ENCODE measurements around the gene ZNF668. TPM values are rescaled to one million over a fixed set of nuclear protein-coding genes. Genes with fewer than 3 reads are reported as not detected.

ZNF668 gene
- polyA plus RNA-seq, 1 donor from 2014 or later = 10.6 TPM

GRCh38 chr16:31088459-31089183 is 14.6 kb upstream of the ZNF668 start, which contains the start of gene PRSS53:
Gene PRSS53, minus strand, starts transcription at chr16:31088943. Its CDS starts 134 bp downstream, at chr16:31088809.
- Mint-ChIP-seq H3K27me3 (no peaks in the 10 kb centered on the region), H3K4me1 (peaks cover 0 to 4% (median 3%) of the 10 kb centered on the region in 3 donors), H3K27ac (no peak within 1 kb of the TSS), H3K36me3 (no peaks in the 10 kb centered on the region), H3K4me3 (no peak within 1 kb of the TSS), H3K9me3 (no peaks in the 10 kb centered on the region)

GRCh38 chr16:31087971-31088370 is 13.9 kb upstream of the ZNF668 start:
- Mint-ChIP-seq H3K36me3 (no peaks in the 10 kb centered on the region), H3K4me1 (peaks cover 0 to 1% (median 0%) of the 10 kb centered on the region in 3 donors), H3K9me3 (no peaks in the 10 kb centered on the region), H3K27me3 (no peaks in the 10 kb centered on the region), H3K4me3 (no peak overlapping the region), H3K27ac (no peak overlapping the region)

GRCh38 chr16:31087481-31087880 is 13.4 kb upstream of the ZNF668 start:
- Mint-ChIP-seq H3K27me3 (no peaks in the 10 kb centered on the region), H3K27ac (no peak overlapping the region), H3K4me1 (peaks cover 0 to 1% (median 0%) of the 10 kb centered on the region in 3 donors), H3K4me3 (no peak overlapping the region), H3K36me3 (no peaks in the 10 kb centered on the region), H3K9me3 (no peaks in the 10 kb centered on the region)

GRCh38 chr16:31086629-31086906 is 12.5 kb upstream of the ZNF668 start:
- Mint-ChIP-seq H3K4me1 (peaks cover 0 to 3% (median 3%) of the 10 kb centered on the region in 3 donors), H3K27ac (no peak overlapping the region), H3K36me3 (no peaks in the 10 kb centered on the region), H3K27me3 (no peaks in the 10 kb centered on the region), H3K9me3 (no peaks in the 10 kb centered on the region), H3K4me3 (no peak overlapping the region)

GRCh38 chr16:31085873-31086628 is 12.0 kb upstream of the ZNF668 start:
- H3K4me1 Mint-ChIP-seq = peaks cover 0 to 3% (median 3%) of the 10 kb centered on the region in 3 donors
- H3K27ac Mint-ChIP-seq = no peak overlapping the region
- no peaks in the 10 kb centered on the region for H3K9me3 Mint-ChIP-seq
- no peaks in the 10 kb centered on the region for H3K36me3 Mint-ChIP-seq
- H3K27me3 Mint-ChIP-seq = no peaks in the 10 kb centered on the region
- no peak overlapping the region for H3K4me3 Mint-ChIP-seq

DNA sequence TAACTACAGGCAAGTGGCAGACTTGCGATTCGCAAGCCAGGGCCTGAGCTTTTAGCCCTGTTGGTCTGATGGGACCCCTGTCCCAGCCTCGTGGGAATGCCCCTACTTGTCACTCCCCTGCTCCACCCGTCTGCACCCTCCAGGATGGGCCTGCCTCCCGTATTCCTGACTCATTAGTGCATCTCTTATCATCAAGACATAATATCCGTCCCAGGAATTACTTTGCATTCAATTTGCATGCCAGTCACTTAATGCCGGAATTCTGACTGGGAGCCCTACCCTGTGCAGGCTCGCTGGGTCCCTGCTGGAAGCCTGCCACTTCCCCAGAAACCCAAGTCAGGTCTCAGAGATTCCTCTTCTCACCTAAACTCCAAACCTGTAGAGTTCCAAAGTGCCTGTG is 11.4 kb upstream of the ZNF668 start:
- Mint-ChIP-seq H3K27me3 (no peaks in the 10 kb centered on the region), H3K4me1 (peaks cover 0 to 5% (median 3%) of the 10 kb centered on the region in 3 donors), H3K36me3 (peaks cover 3% of the 10 kb centered on the region), H3K27ac (no peak overlapping the region), H3K4me3 (no peak overlapping the region), H3K9me3 (no peaks in the 10 kb centered on the region)

DNA sequence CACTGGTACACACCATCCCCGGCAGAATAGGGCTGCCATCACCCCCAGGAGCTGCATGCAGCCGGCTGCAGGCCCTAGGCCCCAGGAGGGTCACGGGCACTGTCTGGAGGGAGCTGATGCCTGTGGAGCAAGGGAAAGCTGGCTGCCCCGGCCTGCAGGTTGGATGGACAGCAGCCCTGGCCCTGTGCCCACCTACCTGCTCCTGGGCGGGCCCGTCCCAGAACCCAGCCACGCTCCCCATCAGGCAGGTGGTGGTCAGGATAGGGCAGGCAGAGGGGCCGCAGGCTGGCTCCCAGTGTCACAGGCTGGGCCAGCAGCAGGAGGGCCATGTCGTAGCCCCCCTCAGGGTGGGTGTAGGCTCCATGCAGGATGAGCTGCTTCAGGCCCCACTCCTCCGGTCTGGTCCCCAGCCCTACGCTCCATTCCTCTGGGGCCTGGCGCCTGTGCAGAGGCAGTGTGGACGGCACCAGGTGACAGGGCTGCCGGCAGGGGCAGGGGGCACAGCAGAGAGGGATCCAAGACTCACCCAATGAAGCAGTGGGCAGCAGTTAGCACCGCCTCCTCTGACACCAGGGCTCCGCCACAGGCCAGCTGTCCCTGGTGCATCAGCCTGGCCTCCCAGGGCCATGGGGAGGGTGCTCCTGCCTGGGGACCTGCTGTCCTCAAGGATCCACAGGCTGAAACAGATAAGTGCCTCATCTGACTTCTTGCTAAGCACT is 10.7 kb upstream of the ZNF668 start:
- Mint-ChIP-seq H3K27me3 (no peaks in the 10 kb centered on the region), H3K4me1 (peaks cover 0 to 5% (median 3%) of the 10 kb centered on the region in 3 donors), H3K4me3 (no peak overlapping the region), H3K36me3 (peaks cover 3% of the 10 kb centered on the region), H3K27ac (no peak overlapping the region), H3K9me3 (no peaks in the 10 kb centered on the region)

DNA sequence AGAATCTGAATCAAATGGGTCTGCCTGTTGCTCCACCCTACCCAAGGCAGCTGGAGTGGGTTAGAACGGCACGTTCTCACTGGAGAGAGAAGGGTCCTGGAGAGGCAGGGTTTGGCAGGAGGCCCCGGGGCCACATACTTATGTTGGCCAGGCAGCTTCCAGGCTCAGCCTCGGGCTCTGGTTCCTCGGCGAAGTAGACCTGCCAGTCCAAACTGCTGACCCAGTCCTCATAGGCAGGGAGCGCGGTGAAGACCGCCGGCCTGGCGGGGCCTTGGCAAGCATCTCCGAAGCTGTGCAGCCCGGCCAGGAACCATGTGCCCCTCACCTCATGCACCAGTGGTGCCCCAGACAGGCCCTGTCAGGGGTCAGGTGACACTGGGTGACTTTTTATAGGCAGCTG is 9.9 kb upstream of the ZNF668 start:
- H3K27ac Mint-ChIP-seq = no peak overlapping the region
- no peak overlapping the region for H3K4me3 Mint-ChIP-seq
- no peaks in the 10 kb centered on the region for H3K27me3 Mint-ChIP-seq
- H3K36me3 Mint-ChIP-seq = peaks cover 3% of the 10 kb centered on the region
- H3K4me1 Mint-ChIP-seq = peaks cover 0 to 5% (median 5%) of the 10 kb centered on the region in 3 donors
- no peaks in the 10 kb centered on the region for H3K9me3 Mint-ChIP-seq

GRCh38 chr16:31083556-31083955 is 9.5 kb upstream of the ZNF668 start:
- Mint-ChIP-seq H3K9me3 (no peaks in the 10 kb centered on the region), H3K27me3 (no peaks in the 10 kb centered on the region), H3K27ac (no peak overlapping the region), H3K4me1 (peaks cover 0 to 5% (median 5%) of the 10 kb centered on the region in 3 donors), H3K4me3 (no peak overlapping the region), H3K36me3 (peaks cover 3% of the 10 kb centered on the region)

GRCh38 chr16:31083081-31083480 is 9.0 kb upstream of the ZNF668 start:
- H3K4me1 Mint-ChIP-seq = peaks cover 0 to 5% (median 5%) of the 10 kb centered on the region in 3 donors
- H3K27ac Mint-ChIP-seq = no peak overlapping the region
- H3K4me3 Mint-ChIP-seq = no peak overlapping the region
- peaks cover 4% of the 10 kb centered on the region for H3K36me3 Mint-ChIP-seq
- H3K27me3 Mint-ChIP-seq = no peaks in the 10 kb centered on the region
- no peaks in the 10 kb centered on the region for H3K9me3 Mint-ChIP-seq

- Mint-ChIP-seq H3K27me3 (no peaks in the 10 kb centered on the region), H3K9me3 (no peaks in the 10 kb centered on the region), H3K36me3 (peaks cover 4% of the 10 kb centered on the region), H3K4me3 (peak overlapping the region in 1 of 4 donors; percentile 51), H3K27ac (no peak overlapping the region), H3K4me1 (peaks cover 0 to 5% (median 5%) of the 10 kb centered on the region in 3 donors)
Observed at GRCh38 chr16:31082368-31083045, 8.5 kb upstream of the ZNF668 start.

DNA sequence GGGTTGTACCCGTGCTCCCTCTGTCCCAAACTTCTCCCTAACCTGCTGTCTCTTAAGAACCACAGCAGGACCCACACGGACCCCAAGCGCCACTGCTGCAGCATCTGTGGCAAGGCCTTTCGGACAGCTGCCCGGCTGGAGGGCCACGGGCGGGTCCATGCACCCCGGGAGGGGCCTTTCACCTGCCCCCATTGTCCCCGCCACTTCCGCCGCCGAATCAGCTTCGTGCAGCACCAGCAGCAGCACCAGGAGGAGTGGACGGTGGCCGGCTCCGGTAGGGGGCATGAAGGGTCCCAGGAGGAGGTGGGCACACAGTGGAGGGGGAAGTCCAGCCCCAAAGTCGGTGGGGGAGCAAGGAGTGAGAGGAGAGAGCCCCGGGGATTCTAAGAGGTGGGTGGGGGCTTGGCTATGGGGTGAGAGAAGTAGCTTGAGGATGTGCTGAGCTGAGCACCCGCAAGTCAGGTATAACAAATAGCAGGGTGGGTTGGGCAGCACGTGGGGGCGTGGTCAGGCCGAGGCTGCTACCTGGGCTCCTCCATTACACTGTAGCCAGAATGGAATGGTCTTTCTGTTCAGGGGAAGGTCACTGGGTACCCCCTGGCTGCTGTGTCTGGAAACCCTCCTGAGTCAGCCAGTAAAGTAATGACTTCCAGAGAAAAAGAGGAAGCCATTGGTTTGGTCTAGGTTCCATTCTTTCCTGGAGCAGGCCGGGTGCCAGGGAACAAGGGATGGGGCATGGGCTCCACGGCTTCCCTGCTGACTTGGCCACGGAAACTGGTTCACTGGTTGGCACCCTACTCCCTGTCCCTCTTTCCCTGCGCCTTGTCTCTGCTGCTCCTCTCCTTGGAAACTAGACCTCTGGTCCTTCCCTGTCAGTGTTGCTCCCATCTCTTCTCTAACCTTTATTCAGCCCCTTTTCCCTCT is 7.7 kb upstream of the ZNF668 start:
- H3K9me3 Mint-ChIP-seq = no peaks in the 10 kb centered on the region
- no peaks in the 10 kb centered on the region for H3K27me3 Mint-ChIP-seq
- peaks cover 0 to 5% (median 5%) of the 10 kb centered on the region in 3 donors for H3K4me1 Mint-ChIP-seq
- H3K27ac Mint-ChIP-seq = no peak overlapping the region
- peak overlapping the region in 1 of 4 donors; percentile 51 for H3K4me3 Mint-ChIP-seq
- H3K36me3 Mint-ChIP-seq = peaks cover 4% of the 10 kb centered on the region

GRCh38 chr16:31080756-31081419 is 6.8 kb upstream of the ZNF668 start:
- H3K9me3 Mint-ChIP-seq = no peaks in the 10 kb centered on the region
- H3K4me1 Mint-ChIP-seq = peaks cover under 1 to 8% (median 5%) of the 10 kb centered on the region in 3 donors
- peaks cover 4% of the 10 kb centered on the region for H3K36me3 Mint-ChIP-seq
- no peak overlapping the region for H3K4me3 Mint-ChIP-seq
- H3K27ac Mint-ChIP-seq = peak overlapping the region in 1 of 3 donors; percentile 2
- H3K27me3 Mint-ChIP-seq = no peaks in the 10 kb centered on the region
